Erythroblast (primary cell): ENCODE data around the gene ZCWPW2.

ENCODE experiments used
- DNase-seq, 2 experiments: peaks; one replicate each; lab custom pipeline; 2025; lab: John Stamatoyannopoulos, UW
- GATA1 ChIP-seq: IDR thresholded peaks from 2 replicates; pipeline ENCODE4 v1.6.1; 2011; ENCODE audit warnings: low read depth, mild to moderate bottlenecking, control low read depth, low read length, moderate library complexity
- POLR2A ChIP-seq: IDR thresholded peaks from 2 replicates; pipeline ENCODE4 v1.6.1; 2011; ENCODE audit warnings: mild to moderate bottlenecking, low read length

The ZCWPW2 gene

DNA sequence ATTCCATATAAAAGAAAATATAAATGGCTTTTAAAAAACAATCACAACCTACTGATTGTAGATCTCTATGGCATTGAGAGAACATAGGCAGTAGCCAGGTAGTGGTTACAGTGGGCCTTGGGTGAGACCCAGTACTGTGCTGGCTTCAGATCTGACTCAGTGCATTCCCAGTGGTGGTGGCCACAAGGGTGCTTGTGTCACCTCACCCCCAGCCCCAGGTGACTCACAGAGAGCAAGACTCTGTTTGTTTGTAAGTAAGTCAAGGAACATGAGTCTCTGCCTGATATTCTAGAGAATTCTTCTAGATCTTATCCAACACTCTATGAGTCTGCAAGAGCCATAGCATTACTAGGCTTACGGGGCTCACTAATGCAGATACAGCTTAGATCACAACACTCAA lies 118.9 kb downstream of the ZCWPW2 start:
- no peak for TF ChIP-seq GATA1
- no peak for TF ChIP-seq POLR2A
- no peak for DNase-seq

DNA sequence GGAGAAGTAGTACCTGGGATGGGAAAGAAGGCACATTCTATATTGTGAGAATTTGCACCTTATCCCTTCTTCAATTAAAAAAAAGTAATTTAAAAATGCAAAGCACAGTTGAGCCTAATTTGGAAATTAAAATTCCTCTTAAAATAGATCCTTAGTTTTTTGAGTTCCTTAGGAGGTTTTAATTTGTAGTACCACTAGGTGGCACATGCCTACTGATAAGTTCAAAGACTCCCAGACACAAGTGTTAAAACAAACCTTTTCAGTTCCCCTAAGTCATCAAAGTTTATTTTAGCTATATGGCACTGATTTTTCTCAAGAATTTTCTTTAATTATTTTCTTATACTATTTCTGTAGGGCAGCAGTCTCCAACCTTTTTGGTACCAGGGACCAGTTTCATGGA lies 127.7 kb downstream of the ZCWPW2 start:
- peak; percentile 32 to 36 for DNase-seq
- TF ChIP-seq GATA1 (no peak), POLR2A (no peak)

DNA sequence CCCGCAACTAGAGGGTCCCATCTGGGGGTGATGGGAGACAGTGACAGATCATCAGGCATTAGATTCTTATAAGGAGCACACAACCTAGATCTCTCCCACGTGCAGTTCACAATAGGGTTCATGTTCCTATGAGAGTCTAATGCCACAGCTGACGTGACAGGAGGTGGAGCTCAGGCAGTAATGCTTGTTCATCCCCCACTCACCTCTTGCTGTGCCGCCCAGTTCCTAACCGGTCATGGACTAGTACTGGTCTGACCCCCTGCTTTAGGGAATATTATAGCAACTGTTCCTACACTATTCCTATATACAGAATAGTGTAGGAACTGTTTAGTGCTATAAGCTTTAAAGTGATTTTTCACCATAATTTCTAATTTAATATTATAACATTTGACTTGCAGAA lies 128.2 kb downstream of the ZCWPW2 start:
- no peak for TF ChIP-seq POLR2A
- TF ChIP-seq GATA1 = no peak
- no peak for DNase-seq

DNA sequence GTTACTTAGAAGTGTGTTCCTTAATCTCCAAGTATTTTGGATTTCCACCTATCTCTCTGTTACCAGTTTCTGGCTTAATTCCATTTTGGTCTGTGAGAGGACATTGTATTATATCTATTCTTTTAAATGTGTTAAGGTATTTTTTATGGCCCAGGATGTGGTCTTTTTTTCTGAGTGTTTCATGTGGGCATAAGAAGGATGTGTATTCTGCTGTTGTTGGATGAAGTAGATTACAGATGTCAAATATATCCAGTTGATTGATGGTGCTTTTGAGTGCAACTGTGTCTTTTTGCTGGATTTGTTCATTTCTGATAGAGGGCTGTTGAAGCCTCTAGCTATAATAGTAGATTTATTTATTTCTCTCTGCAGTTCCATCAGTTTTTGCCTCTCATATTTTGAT lies 136.6 kb downstream of the ZCWPW2 start:
- DNase-seq = no peak
- TF ChIP-seq POLR2A = no peak
- no peak for TF ChIP-seq GATA1

DNA sequence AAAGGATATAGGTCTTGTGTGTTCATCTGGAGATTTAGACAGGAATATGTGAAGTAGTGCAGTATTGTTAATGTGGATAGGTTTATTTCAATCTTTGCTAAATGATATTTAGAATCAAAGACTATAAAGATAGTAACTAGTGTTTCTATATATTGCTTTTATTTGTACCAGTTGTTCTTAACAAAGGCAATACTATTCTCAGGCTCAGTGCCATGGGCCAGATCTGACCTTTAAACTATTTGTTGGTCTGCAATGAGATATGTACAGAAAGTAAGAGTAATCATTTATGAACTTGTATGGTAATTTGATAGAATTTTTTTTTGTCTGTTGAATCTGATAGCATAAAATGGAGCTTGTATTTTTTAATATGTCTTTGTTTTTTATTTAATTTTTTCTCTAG lies 146.8 kb downstream of the ZCWPW2 start:
- no peak for DNase-seq
- TF ChIP-seq GATA1 = no peak
- no peak for TF ChIP-seq POLR2A

DNA sequence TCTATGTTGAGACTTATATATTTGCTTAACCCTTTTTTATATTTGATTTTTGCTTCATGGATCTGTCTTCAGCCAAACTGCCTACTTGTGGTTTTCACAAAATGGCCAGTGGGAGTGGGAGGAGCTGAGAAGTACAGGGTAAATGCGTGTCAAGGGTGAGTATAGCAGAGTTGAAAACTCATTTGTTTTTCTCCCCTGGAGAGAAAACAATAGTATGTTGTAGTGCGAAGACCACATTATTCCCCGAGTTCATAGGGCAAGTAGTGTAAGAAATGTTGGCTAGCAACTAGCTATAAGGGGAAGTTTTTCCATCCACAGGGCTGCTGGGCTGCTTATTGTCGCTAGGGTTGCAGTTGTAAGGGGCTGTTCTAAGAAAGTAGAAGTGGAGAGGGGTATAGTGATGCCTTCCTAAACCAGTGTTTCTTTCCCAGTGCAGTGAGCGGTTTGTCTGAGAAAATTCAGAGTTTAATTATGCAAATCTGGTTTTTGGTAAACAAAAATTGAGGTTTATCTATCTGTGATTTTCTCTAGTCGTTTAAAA lies 153.9 kb downstream of the ZCWPW2 start:
- TF ChIP-seq GATA1 = no peak
- no peak for TF ChIP-seq POLR2A
- DNase-seq = no peak

DNA sequence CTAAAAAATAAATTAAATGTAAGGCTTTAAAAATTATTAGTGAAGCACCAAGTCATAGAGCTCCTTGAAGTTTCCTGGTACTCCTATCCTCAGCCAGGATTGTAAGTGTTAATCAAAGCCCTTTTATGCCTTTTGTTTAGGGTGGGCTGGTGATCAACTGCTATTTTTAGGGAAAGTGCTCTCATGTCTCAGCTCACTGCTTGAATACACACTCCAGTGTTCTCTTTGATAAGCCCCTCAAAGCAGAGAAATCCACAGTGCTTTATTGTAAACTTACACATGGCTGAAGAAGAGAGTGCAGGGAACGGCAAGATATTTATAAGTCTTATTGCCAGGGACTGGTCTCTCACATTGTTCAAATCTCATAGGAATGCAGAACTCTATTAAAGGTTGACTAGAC lies 156.5 kb downstream of the ZCWPW2 start:
- TF ChIP-seq GATA1 (no peak), POLR2A (no peak)
- no peak for DNase-seq

DNA sequence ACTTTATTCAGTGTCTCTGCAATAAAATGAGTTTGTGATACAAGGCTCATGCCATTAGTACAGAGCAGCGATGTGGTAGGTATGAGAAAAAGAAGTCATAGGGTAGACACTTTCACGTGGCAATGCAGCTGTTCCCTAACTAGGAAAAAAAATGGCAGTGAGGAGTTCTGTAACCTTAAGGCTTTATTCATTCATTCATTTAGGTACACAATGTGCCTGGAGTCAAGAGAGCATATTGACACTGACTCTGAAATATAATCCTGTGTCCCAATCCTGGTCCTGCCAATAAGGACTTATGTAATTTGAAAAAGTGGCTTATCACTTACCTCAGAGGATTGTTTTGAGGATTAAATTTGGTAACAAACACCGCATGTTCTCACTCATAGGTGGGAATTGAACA lies 173.1 kb downstream of the ZCWPW2 start:
- no peak for TF ChIP-seq POLR2A
- no peak for TF ChIP-seq GATA1
- DNase-seq = no peak

DNA sequence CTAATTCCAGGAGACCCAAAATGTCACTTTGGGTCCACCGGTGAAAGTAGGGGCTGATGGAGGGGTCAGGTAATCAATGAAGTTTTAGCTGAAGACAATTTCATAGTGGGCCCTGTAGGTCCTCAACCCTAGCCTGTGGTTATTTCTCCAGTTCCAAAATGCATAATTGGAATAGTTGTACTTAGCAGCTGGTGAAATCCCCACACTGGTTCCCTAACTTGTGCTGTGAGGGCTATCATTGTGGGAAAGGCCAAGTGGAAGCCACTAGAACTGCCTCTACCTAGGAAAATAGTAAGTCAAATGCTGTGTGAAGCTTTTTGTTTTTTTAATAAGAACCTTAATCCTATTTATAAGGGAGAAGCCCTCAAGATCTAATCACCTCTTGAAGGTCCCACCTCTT lies 193.8 kb downstream of the ZCWPW2 start:
- no peak for DNase-seq
- TF ChIP-seq POLR2A (no peak), GATA1 (no peak)

DNA sequence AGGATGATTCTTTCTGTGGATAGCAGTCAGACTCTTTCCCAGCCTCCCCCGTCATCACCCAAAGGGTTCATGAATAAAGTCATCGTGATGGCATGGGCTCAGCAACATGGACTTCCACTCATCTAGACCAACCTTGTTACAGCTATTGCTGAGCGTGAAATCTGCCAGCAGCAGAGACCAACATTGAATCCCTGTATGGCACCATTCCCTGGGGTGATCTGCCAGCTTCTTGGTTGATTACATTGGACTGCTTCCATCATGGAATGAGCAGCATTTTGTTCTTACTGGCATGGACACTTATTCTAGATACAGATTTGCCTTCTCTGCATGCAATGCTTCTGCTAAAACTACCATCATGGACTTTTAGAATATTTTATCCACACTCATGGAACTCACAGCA lies 195.7 kb downstream of the ZCWPW2 start:
- TF ChIP-seq POLR2A = no peak
- no peak for TF ChIP-seq GATA1
- DNase-seq = no peak

DNA sequence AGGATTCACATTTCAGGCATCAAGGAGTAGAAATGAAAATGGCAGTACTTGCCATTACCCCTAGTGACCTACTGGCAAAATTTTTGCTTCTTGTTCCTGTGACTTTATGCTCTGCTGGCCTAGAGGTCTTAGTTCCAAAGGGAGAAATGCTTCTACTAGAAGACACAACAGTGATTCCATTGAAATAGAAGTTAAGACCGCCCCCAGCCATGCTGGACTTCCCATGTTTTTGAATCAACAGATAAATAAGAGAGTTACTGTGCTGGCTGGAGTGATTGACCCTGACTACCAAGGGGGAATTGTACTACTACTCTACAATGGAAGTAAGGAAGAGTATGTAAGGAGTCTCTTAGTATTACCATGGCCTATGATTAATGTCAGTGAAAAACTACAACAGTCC lies 196.3 kb downstream of the ZCWPW2 start:
- DNase-seq = no peak
- TF ChIP-seq POLR2A (no peak), GATA1 (no peak)

DNA sequence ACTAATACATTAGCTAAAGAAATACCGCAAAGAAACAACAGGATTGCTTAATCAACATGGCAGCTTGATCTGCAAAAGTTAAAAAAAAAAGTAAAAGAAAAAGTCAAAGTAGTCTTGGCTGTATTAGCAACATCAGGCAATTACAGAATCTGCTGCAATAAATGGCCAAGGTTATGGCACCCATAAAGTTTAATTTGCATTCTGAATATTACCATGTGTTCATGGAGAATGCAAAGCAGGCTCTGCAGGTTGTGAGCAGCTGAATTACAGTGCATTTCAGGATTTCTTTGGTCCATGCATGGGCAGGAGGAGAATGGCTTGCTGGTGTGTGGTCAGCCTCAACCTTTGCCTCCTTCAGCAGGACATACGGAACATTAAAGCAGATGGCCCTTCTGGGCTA lies 199.2 kb downstream of the ZCWPW2 start:
- no peak for DNase-seq
- TF ChIP-seq POLR2A = no peak
- no peak for TF ChIP-seq GATA1

DNA sequence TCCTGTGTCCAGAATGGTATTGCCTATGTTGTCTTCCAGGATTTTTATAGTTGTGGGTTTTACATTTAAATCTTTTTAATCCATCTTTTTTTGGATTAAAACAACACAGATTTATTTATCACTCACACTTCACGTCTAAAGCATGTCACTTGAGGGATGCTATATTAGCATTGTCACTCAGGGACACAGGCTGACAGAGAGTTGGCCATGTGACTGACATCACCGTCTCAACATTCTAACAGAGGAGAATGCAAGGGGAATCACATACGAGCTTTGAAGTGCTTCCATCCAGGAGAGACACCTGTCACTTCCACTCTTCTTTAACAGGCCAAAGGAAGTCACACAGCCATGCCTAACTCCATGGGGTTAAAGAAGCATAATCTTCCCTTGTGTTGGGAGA lies 204.7 kb downstream of the ZCWPW2 start:
- no peak for DNase-seq
- TF ChIP-seq GATA1 = no peak
- TF ChIP-seq POLR2A = no peak

DNA sequence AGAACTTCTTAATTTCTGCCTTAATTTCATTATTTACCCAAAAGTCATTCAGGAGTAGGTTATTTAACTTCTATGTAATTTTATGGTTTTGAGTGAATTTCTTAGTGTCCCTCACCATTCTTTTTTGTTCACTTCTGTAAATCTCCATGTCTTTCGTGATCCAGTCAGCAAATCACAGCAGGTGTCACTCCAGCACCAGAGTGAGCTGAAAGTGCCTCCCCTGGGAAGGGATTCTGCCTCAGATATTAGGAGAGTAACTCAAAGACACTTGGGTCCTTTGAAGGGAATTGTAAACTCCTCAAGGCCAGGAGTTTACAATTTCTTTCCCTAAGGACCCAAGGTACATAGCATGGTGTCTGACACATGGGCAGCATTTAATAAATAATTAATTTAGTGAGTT lies 207.7 kb downstream of the ZCWPW2 start:
- TF ChIP-seq POLR2A (no peak), GATA1 (no peak)
- DNase-seq = no peak

DNA sequence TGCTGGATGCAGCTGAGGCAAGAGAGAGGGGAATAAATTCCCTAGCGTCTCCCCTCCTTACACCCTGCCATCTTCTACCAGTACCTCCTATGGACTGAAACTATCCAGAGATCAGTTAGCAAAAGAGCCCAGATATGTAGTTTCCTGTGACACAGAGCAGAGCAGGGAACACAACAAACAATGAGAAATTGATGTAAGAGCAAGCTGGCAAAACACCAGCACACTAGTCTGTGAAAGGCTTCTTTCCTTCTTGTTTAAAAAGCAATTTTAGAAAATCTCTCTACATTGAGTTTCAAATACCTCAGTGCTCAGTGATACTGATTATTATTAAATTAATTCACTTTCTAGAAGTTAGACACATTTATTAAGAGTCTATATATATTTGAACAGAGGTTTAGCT lies 215.7 kb downstream of the ZCWPW2 start:
- no peak for TF ChIP-seq GATA1
- no peak for TF ChIP-seq POLR2A

More for the DNA sequence above, 215.7 kb downstream of the ZCWPW2 start:
- no peak for DNase-seq
